NCI-H1436 treated with DMSO at 0.1 percent for 48 hours (cell line): ENCODE data around the gene HIVEP3.

ENCODE experiments used
- DNase-seq: peaks from one replicate; lab custom pipeline; 2025; lab: John Stamatoyannopoulos, UW

The HIVEP3 gene

DNA sequence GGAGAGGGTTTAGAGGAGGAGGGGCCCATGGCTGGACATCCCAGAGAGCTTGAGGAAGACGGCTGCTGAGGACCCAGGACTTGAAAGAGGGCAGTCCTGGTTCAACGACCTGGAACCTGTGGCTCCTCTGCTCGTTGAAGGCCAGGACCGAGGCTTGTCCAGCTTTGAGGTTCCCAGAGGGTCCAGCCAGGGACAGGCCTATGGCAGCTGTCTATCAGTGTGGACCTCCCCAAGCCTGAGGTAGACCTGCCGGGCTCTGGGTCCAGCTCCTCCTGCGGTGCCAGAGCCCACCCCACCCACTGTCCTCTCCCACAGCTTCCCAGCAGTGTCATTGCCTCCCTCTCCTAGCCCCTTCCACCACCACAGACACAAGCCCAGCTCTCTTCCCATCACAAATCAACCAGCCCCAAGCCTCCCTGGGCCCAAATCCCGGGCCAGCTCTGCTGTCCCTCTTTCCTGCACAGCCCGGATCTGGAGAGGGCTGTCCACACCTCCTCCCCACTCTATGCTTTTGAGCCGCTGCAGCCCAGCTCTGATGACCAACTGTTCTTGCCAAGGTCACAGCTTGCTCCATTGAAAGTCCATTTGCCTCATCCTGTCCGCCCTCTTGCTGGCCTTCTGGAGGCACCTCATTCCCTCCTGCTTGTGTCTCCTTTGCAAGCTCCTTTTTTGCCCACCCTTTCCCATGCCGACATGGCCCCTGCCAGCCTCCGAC lies 385.5 kb downstream of the HIVEP3 start:
- no peak for DNase-seq

DNA sequence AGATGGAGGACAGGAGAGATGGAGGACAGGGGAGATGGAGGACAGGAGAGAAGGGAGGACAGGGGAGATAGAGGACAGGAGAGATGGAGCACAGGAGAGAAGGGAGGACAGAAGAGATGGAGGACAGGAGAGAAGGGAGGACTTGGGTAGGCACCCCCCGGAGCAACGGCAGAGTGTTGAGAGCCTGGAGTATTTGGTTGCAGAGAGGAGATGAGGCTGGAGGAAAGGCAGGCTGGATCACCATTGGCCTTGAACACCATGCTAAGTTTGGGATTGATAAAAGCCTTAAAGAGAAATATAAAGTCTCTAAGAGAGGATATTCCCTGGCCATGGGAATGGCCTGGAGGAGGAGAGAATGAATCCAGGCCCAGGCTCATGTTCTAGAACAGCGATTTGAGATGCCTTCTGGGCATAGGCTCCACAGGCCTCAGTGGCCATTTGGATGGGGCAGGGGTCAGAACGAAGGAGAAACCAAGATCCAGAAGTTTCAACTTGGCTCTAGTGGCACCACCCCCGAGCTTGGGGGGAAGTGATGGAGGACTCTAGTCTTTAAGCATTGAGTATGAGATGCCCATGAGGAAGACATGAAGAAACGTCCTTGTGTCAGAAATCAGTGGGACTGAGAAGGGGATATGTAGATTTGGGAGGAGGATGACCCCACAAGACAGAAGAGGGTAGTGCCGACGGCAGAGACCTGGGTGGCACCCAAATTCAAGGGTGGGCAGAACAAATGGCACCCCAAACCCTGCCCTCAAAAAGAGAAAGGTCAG lies 386.3 kb downstream of the HIVEP3 start:
- no peak for DNase-seq

DNA sequence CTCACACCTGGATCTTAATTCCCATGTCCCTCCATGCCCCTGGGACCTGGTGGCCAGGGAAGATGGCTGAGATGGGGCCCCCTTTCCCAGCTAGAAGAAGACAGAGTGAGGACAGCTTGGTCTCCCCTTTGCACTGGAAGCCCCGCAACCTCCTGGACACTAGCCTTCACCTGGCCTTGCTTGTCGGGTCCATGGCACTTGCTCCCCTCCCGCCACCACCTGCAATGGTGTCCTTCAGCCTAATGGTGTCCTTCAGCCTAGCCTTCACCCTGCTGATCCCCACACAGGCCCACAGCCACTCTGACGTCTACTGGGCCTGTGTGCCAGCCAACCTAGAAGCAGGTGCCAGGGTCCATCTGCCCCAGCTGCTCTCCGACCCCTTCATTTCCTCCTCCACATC lies 388.3 kb downstream of the HIVEP3 start:
- no peak for DNase-seq

DNA sequence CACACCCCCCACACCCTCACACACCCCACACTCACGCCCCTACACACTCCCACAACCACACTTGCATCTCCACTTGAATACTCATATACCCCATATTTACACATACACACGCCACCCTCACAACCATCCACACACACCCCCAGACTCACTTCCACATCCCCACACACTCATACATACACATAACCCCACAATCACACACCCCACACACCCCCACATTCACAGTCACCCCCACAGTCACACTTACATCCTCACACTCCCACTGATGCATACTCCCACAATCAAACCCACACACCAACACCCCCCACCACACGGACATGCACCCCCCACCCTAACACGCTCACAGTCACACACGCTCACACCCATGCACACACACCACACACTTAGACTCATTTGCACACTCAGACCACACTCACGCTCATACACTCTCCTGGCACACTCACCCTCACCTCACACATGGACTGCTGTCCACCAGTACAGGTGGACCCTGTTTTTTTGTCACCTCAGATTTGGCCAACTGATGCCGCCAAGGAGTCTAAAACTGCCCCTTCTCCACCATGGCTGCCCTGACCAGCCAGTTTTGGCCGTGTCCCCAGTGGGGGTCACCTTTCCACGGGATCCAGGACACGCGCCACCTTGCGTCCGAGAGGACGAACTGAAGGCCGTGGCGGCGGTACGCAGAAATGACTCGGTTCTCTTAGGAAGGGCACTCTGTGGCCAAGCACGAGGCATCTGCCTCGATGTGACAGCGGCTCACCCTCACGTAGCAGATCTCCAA lies 388.9 kb downstream of the HIVEP3 start:
- no peak for DNase-seq

DNA sequence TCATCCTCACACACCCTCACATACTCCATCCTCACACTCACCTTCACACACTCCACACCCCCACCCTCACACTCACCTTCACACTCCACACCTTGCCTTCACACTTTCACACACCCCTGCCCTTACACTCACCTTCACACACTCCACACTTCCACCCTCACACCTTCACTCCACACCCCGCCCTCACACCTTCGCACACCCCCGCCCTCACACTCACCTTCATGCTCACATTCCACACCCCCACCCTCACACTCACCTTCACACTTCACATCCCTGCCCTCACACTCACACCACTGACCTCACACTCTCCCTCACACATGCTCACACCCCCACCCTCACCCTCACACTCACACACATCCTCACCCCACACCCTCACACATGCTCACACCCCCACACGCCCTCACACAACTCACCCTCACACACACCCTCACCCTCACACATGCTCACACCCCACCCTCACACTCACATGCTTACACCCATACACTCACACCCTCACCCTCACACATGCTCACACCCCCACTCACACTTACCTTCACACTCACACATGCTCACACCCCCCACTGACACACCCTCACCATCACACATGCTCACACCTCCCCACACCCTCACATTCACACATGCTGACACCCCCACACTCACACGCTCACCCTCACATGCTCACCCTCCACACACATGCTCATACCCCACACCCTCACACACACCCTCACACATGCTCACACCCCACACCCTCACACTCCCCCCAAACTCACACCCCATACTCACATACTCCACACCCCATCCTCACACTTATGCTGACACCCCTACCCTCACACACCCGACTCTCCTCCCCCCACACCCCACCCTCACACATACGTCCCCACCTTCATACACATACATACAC lies 389.8 kb downstream of the HIVEP3 start:
- no peak for DNase-seq

DNA sequence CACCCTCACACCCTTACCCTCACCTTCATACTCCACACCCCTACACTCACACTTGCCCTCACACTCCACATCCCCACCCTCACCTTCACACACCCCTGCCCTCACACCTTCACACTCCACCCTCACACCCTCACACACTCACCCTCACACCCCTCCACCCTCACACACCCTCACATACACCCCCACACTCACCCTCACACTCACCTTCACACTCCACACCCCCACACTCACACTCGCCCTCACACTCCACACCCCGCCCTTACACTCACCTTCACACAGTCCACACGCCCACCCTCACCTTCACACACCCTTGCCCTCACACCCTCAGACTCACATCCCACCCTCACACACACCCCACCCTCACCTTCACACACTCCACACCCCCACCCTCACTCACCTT lies 390.6 kb downstream of the HIVEP3 start:
- no peak for DNase-seq

DNA sequence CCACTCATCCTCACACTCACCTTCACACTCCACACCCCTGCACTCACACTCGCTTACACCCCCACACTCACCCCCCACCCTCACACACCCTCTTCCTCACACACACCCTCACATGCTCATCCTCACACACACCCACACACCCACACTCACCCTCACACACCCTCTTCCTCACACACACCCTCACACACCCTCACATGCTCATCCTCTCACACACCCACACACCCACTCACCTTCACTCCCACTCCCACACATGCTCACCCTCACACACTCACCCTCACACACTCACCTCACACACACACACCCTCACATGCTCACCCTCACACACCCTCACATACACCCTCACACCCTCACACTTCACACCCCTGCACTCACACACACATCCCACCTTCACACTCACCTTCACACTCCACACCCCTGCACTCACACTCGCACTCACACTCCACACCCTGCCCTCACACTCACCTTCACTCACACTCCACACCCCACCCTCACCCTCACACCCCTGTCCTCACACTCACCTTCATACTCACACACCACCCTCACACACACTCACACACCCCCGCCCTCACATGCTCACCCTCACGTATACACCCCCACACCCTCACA lies 391.7 kb downstream of the HIVEP3 start:
- no peak for DNase-seq

DNA sequence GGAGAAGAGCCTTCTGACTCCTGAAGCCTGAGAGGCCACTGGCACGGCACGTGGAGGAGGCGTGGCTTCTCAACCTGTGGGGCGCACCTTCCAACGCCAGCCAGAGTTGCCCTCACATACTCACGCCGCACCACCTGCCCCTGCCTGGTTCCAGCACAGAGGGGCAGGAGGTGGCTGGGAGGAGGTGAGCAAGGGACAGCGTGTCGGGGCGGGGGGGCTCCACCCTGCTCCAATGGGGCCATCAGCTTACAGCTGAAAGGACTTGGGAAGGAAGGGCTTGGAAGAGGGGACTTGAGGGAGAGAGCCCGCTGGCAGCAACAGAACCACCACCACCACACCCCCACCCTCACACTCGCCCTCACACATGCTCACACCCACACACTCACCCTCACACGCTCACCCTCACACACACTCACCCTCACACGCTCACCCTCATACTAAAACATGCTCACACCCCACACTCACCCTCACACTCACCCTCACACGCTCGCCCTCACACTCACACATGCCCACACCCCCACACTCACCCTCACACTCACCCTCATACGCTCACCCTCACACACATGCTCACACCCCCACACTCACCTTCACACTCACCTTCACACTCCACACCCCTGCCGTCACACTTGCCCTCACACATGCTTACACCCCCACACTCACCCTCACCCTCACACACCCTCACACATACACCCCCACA lies 392.7 kb downstream of the HIVEP3 start:
- no peak for DNase-seq

DNA sequence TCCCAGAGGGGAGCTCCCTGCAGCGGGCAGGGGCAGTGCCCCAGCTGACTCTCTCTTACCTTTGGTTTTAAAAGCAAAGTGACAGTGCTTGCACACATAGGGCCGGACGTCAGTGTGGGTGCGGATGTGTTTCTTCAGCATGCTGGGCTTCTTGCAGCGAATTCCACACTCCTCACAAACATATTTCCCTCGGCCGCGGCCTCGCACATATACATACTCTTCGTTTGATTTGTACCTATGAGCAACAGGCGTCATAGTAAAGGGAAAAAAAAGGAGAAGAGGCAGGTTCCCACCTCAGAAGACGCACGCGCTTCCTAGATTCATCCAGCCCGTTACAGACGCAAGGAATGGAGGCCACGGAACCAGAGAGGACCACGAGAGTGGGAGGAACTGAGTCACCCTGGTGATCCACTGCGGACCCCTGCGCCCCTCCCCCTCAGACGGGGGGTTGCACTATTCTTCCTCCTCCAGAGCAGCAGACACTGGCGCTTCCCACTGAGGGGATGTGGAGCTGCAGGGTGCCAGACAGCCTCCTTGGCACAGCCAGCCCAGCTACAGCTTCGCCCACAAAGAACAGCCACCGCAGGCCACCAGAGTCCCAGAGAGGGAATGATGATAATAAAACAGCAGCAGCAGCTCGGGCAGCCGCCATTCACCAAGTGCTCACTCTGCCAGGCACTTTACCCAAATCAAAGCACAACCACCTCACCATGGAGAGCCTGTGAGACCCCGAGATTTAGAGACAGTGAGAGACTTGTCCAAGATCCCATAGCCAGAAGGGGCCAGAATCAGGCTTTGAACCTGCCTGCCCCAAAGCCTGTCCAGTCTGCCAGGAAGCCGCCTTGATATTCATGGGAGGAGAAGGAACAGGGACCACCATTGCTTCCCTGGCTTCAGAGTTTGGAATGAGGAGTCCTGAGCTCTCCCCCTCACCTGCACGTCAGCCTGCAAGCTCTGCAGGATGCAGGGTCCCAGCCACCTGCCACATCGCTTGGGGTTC lies 393.7 kb downstream of the HIVEP3 start:
- DNase-seq: no peak

DNA sequence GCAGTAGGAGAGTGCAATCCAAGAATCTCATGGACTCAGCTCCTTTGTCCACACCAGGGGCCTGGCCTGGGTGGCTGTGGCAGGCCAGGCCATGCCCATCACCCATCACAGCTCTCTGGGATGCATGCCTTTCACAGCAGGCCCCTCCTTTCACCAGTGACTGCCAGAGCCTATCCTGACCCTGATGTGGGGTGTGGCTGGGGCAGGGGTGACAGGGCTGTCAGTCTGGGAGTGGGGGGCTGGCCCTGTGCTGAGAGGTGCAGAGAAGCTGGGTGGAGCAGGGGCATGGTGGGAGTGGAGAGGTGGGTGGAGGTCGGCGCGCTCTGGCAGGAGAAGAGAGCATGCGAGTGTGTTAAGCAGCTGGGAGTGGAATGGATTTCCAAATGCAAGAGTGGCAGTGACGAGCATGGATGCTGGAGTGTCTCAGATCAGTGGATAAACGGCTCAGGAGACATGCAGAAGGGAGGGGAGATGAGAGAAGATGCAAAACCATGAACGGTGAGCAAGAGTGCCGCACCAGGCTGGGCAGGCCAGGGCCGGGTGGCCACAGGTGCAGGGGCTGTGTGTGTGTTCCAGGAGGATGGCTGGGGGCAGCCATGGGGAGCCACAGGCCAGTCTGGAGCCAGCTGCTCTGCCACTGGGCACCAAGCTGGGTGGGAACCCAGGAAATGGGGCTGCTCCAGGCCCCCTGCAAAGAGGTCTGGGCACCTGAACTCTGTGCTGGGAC lies 394.6 kb downstream of the HIVEP3 start:
- DNase-seq: no peak

DNA sequence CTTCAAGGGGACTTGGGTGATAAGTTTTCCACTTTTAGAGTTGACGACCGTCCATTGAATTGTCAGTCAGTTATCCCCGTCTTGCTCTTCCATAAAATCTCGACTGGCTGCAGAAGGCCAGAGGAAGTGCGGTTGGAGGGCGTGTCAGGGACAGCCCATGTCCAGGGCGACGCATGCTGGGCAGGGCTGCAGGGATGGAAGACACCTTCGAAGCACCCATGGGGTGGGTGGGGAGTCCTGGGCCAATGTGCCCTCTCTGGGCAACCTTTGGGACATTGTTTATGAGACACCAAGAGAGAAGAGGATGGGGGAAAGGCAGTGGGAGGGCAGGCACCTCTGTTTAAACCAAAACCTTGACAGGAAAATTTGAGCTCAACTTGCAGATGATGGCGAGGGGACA lies 395.7 kb downstream of the HIVEP3 start:
- DNase-seq: no peak

DNA sequence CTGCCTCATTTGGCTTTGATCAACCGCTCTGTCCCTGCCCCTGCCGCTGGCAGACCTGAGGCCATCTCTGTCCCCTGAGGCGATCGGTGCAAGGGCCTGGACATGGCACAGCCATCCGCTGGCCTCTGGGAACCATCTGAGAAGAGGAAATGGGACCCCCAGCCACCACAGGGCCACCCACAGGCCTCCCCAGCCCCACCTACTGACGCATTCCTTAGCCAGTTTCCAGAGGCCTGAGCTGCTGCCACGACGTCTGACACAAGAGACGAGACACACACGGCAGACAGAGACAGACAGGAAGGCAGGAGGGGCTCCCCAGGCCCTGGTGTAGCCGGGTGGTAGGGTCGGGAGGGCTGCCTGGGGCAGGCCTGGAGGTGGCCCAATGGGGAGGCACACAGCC lies 397.0 kb downstream of the HIVEP3 start:
- no peak for DNase-seq

DNA sequence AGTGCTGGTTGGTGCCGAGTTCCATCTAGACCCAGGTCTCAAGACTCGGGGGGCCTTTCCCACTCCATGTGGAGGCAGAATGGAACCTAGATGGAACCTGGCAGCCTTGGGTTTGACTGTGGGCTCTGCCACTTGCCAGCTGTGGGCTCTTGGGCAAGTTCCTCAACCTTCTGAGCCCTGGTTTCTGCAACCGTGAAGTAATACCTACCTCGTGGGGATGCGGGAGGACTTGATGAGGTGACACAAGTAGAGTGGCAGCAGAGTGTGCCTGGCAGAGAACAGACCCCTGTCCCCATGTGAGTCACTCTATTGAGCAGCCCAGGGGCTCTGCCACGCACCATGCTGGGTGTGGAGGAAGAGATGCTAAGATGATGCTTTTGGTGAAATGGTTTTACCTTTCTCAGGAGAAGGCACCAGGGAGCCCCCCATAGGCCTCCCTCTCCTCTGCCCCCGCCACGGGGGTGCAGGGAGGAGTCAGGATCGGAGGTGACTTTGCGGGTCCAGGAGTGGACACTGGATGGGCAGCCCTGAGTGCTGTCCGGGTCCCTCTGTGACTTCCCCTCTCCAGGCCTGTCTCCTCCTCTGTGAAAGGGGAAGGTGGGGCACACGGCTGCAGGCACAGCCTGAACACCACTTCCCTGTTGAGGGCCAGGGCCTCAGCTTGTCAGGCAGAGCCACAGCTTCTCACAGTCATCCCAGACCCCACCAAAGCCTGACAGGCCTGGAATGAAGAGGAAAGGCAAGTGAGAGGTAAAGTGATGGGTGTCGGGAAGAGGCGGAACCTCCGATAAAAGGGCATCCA lies 397.6 kb downstream of the HIVEP3 start:
- no peak for DNase-seq

DNA sequence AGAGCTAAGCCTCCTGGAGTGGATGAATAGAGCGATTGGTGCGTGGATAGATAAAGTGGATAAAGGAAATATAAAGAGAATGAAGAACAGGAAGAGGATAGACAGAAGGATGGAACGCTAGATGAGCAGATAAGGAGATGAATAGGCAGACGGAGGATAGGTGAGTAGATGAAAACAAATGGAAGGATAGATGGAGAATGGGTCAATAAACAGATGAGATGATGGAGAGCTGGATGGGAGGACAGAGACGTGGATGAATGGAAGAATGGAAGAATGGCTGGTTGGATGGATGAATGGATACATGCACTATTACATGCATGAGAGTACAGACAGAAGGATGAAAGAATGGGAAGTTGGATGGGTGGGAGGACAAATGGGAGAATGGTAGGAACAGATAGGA lies 399.1 kb downstream of the HIVEP3 start:
- no peak for DNase-seq

DNA sequence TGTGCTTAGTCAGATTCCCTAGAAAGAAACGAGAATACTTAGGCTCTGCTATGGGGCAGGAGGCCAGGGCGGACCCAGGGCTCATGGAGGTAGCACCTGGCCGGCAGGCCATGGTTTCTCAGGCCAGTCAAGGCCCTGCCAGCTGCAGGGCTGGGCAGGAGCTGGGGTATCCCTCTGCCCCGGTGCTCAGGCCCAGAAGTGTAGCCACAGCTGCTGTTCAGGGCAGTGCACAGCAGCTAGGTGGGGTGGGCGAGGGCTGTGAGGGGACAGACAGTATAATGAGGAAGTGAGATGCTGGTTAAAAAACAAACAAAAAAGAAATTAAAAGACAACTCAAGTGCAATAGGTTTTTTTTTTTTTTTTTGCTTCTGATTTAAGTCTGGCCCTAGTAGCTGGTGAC lies 400.3 kb downstream of the HIVEP3 start:
- no peak for DNase-seq

DNA sequence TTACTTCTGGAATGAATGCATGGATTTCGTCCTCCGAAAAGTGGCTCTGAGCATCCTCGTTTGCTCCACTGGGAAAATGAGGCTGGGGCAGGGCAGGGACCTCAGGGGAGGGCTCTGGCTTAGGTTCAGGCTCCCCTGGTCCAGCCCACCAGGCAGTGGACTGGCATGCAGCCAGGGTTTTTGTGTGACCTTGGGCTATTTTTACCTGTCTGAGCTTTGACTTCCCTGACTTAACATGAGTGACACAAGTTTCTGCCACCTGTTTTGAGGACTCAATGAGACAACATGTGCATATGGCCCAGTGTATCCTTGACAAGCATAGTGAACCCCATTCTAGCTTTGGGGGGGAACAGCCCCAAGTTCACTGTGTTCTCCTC lies 401.7 kb downstream of the HIVEP3 start:
- DNase-seq: no peak

DNA sequence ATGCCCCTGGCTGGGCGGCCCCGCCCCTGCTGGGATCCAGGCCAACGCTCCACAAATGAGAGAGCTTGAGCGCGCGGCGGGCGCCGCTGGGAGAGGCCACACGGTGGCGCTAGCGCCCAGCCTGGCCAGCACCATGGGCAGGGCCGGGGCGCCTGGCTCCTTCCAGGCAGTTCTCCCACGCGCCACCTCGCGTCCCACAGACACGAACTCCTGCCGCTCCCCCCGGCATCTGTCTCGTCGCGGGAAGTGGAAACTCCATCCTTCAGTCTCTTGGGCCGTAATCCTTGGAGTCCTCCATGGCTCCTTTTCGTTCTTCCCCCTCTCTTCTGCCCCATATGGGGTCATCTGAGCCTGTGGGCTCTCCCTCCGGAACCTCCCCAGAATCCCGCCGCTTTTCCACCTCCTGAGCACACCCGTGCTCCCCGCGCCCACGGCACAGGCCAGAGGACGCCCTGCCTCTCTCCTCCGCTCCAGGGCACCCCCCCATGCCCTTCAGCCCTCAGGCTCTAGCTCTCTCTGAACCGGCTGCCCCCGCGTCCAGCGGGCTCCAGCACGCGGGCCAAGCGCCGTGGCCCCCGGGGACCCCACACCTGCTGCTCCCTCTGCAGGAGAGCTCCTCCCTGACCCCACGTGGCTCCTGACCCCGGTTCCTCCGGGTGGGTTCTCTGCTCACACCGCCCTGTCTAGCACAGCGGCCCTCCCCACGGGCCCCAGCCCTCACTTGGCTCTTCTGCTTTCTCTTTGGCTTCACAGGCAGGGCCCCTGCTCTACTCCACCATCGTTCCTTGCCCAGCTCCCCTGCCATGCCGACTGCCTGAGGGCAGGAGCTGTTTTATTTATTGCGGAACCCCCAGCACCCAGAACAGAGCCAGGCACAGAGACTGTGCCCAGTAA lies 402.3 kb downstream of the HIVEP3 start:
- no peak for DNase-seq
